HG02943 (cell line): ENCODE data around the gene EDN2.

Source experiments
- ATAC-seq: cut with Tn5 transposase; IDR thresholded peaks from one replicate; pipeline ENCODE4 v1.9.1; 2021; ENCODE audit warnings: mild to moderate bottlenecking, low read depth, moderate library complexity; ENCODE audit not compliant: unreplicated experiment

The EDN2 gene

DNA sequence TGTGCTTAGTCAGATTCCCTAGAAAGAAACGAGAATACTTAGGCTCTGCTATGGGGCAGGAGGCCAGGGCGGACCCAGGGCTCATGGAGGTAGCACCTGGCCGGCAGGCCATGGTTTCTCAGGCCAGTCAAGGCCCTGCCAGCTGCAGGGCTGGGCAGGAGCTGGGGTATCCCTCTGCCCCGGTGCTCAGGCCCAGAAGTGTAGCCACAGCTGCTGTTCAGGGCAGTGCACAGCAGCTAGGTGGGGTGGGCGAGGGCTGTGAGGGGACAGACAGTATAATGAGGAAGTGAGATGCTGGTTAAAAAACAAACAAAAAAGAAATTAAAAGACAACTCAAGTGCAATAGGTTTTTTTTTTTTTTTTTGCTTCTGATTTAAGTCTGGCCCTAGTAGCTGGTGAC lies 34.0 kb upstream of the EDN2 start:
- no peak for ATAC-seq

DNA sequence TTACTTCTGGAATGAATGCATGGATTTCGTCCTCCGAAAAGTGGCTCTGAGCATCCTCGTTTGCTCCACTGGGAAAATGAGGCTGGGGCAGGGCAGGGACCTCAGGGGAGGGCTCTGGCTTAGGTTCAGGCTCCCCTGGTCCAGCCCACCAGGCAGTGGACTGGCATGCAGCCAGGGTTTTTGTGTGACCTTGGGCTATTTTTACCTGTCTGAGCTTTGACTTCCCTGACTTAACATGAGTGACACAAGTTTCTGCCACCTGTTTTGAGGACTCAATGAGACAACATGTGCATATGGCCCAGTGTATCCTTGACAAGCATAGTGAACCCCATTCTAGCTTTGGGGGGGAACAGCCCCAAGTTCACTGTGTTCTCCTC lies 32.6 kb upstream of the EDN2 start:
- ATAC-seq: no peak

GRCh38 chr1:41516168-41517061 lies 31.9 kb upstream of the EDN2 start:
- peak; percentile 56 for ATAC-seq

DNA sequence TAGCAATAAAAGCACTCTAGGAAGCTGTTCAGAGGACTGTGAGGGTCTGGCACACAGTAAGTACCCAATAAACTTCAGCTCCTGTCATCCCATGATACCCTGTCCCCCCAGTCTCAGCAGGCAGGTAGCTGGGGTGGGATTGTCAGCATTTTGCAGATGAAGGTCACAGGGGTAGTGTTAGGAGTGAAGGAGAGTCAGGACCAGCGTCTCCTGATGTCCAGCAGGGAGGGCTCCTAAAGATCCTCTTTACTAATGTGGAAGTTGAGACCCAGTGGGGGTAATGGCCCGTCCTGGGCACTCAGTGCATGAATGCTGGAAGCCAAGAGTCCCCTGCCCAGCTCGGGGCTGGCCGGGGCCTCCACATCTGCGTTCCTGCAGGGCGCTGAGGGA lies 31.3 kb upstream of the EDN2 start:
- ATAC-seq: no peak

DNA sequence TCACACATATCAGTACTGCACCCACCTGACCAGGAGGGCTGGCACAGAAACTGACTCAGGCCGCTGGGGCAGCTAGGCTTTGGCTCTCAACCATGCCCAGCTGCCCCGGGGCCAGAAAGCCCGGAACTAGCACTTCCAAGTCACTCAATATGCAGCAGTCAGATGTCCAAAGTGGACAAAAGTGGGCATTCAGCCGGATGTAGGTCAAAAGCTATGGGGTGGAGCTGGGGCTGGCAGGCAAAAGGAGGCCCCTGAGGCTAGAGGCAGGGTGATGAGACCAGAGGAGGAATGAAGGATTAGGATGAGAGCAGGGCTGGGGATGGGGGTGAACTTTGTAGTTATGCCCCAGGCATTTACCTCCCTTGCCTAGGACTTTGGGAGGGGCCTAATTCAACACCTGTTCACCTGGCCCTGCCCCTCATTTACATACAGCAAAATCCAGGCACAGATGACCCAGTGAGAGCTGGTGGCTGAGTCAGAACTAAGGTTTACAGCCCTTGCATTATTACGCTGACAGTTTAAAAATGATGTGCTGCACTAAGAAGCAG lies 30.7 kb upstream of the EDN2 start:
- no peak for ATAC-seq

DNA sequence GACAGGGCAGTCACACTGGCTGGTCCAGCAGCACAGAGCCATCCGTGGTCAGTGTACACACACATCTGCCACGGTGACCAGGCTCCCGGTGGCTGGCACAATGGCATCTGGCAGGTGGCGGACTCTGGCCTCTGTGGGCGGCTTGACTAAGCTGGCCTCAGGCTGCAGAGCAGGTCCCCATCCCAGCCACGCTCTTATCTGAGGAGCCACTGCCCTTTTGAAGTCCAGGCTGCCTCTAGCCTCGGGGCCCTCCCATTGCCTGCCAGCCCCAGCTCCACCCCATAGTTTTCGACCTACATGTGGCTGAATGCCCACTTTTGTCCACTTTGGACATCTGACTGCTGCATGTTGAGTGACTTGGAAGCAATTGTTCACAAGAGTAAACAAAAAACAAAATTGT lies 29.9 kb upstream of the EDN2 start:
- ATAC-seq: no peak

DNA sequence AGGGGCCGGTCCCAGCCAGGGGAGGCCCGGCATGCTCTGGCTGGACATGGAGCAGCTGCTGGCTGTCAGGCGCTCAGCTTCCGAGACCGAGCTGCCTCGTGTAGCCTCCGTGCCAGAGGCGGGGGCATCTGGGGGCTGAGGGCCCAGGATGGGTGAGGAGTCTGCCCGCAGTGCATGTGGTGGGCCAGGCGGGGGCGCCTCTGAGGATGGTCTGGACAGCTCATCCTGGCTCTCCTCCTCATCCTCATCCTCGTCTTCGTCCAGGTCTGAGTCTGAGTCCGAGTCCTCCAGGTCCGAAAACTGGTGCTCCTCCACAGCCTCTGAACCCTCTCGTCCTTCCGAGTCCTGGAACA lies 28.9 kb upstream of the EDN2 start:
- ATAC-seq: no peak

DNA sequence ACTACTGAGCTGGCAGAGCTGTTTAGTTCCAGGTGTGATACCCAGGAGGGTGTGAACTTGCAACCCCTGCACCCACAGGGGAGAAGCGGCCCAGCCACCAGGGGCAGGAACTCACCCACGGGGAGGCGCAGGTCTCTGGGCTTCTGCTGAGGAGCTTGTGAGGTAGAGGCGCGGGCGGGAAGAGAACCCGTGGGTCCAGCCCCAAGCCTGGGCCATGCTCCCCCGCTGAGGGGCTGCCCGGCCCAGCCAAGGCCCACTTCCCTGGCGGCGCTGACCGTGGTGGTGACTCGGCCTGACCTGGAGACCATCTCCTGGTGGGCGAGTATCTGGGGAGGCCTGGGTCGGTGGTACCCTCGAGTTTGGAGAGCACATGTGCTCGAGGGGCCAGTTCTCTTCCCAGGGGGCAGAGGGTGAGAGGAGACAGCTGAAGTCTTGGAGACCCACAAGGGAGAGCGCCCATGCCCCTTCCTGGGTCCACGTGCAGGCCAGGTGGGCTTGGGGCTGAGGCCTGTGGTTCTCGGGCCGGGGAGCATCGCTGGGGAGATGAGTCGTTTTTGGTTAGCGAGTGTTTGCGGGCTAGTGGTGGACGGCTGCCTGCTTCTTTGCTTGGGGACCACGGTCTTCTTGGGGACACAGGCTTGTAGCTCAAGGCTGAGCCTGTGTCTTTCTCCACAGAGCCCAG lies 28.4 kb upstream of the EDN2 start:
- no peak for ATAC-seq

DNA sequence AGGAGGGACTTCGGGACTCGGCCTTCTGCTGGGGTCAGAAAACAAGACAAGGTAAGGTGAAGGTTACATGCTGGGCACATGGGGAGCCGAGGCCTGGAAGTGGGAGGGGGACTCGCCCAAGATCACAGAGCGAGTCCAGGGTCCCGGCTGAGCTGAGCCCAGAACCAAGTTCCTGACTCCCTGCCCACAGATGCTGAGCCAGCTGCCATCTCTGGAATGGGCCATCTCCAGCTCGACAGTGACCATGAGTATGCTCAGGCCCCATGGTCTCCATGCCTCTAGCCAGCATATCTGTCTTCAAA lies 26.7 kb upstream of the EDN2 start:
- no peak for ATAC-seq

GRCh38 chr1:41510531-41511238 lies 26.2 kb upstream of the EDN2 start:
- no peak for ATAC-seq

DNA sequence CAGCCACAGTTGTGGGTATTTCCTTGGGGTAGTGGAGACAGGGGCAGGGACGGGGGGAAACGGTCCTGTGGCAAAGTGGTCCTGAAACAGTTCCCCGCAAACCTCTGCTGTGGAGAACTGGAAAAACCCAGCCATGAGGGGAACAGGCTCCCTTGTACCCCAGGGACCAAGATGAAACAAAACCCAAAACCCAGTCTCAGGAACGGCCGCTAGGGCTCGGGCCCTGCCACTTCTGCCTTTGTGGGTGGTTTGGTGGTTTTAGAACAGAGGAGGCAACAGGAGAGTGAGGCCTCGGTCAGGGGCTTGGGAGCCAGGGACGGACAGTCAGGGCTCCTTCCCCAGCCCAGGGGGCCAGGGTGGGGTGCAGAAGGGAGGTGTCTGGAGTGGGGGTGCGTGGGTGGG lies 24.8 kb upstream of the EDN2 start:
- no peak for ATAC-seq

DNA sequence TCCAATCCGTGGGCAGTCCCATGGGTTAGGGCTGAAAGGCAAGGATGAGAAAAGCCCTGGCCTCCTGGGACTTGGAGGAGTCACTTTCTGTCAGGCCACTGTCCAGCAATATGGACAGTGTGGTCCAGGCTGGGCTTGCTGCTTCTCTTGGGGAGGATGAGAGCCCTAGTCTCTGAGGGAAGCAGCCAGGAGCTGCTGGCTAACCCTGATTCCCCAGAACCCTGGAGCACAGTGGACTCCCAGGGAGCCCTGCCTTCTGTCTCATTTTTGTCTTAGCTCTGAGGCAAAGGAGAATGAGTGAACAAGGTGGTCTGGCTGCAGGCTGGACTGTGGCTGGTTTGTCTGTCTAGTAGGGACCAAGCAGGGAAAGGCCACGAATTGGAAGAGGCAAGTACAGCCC lies 23.8 kb upstream of the EDN2 start:
- no peak for ATAC-seq

DNA sequence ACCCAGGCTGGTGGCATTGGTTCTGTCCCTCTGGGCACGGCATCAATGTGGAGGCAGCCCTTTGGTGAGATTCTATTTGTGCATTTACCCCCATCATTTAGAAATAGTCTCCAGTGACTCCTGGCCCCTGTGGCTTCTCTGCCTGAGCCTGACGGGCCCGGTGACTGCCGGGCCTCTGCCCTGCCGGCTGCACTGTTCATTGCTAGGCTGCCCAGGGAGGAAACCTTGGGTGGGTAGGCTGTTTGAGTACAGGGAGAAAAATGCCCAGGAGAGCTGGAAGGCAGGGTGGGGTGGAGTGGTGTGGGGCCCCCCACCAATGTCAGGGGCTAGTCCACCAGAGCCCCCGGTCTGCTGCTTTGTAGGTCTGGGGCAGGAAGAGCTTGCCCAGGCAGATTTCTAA lies 23.4 kb upstream of the EDN2 start:
- no peak for ATAC-seq

- no peak for ATAC-seq
Measured at GRCh38 chr1:41507110-41507720, 22.7 kb upstream of the EDN2 start.

GRCh38 chr1:41504114-41505035 lies 19.9 kb upstream of the EDN2 start:
- ATAC-seq: no peak

DNA sequence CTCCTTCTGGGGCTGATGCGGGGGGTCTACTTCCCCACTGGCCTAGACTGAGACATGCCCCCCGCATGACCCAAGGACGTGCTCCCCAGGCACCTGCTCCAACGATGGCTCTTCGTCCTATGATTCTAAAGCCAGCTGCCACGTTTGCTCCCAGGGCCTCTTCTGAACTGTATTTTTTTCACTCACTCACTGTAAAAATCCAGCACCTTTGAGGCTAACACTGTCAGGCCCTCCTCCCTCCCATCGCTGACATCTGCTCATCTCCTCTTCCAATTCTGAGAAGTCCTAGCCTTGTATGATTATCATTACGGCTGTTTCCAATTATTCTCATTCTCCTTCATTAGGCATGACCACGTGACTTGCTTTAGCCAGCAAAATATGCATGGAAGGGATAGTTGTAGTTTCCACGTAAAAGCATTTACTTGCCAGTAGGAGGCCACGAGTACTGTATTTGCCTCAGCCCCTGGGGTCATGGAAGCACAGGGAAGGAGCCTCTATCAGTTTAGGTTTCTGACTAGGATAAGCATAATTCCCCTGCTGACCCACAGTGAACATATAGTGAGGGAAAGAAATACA lies 19.1 kb upstream of the EDN2 start:
- no peak for ATAC-seq

DNA sequence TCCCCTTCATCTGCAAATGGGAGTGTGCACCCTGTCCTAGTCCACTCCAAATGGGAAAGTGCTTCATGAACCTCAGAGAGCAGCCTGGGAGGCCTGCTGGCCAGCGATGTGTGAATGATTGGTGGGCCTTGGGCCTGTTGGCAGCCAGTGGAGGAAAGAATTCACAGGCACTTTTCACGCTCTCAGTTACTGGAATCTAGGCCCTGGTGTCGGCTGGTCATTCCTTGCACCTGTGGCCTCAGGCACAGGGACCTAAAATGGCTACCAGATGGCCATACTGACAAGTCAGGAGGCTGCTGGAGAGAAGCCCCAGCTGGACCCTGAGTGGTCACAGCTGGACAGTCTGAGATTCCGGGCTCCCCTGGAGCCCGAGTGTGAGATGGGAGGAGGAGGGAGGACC lies 18.4 kb upstream of the EDN2 start:
- ATAC-seq: no peak

DNA sequence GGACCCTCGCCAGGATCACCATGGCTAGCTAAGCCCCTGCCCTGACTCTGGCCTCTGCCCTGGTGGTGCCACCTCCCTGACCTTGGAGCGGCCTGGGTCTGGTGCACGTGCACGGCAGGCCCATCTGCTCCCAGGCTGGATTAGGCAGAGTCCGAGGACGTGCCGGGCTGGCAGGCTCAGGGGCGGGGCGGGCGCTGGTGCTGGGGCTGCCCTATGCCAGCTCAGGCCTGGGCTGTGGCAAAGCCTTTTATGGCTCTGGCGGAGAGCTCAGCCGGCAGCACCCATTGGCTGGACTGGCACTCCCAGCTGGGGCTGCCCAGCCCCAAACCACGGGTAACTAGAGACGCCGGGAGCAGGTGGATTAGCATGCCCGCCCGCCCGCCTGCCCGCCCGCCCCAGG lies 17.1 kb upstream of the EDN2 start:
- ATAC-seq: no peak

DNA sequence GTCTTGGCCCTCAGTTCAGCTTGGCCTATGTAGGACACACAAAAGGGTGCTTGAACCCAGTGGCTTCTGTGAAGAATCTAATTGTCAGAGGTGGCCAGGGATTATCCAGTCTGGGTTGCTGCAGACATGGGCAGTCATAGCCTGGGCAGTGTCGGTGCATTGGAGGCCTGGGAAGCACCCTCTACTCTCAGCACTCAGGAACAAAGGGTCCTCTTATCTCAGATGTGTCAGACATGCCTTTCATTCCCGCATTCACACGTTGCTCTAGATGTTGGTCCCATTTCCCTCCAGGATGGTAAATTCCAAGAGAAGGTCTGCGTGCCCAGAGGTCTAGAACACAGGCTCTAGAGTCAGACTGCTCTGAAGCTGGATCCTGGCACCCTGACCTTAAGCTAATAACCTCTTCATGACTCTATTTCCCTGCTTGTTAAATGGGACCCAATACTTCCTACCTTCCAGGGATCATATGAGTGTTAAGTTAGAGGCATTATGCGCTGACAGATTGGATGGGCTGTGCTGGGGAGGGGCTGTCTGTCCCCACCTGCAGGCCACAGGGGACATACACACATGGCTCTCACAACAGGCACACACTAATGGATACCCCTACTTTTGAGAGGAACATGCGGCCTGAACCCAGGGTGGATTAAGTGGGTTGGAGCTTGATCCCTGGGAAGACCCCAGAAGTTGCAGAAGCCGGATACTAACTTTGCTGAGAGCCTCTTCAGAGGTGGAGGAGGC lies 16.5 kb upstream of the EDN2 start:
- no peak for ATAC-seq
